Mesenchymal stem cell (in vitro differentiated cells and primary cell): Measurements from ENCODE around the gene PGR.

Source experiments
- DNase-seq: peaks from one replicate; pipeline ENCODE4 v3.0.0-alpha.2; 2013
- H2AFZ ChIP-seq: one replicate; pipeline ENCODE4 v1.6.1; 2013; ENCODE audit warnings: low read depth, mild to moderate bottlenecking, control low read depth, inconsistent platforms, low read length, moderate library complexity
- H2AK5ac ChIP-seq: 2 replicates; pipeline ENCODE4 v1.6.1; 2013; ENCODE audit warnings: low read length, moderate library complexity, mild to moderate bottlenecking, inconsistent platforms; ENCODE audit not compliant: severe bottlenecking
- H2BK120ac ChIP-seq: one replicate; pipeline ENCODE4 v1.6.1; 2013; ENCODE audit warnings: low read depth, mild to moderate bottlenecking, inconsistent platforms, low read length, moderate library complexity
- H2BK12ac ChIP-seq, 2 experiments: one replicate each; pipeline ENCODE4 v1.6.1; 2013; ENCODE audit warnings: inconsistent platforms in 2 of 2, low read length in 2 of 2, mild to moderate bottlenecking in 2 of 2, moderate library complexity in 2 of 2, control low read depth in 1 of 2
- H2BK15ac ChIP-seq: one replicate; pipeline ENCODE4 v1.6.1; 2013; ENCODE audit warnings: mild to moderate bottlenecking, low read depth, inconsistent platforms; ENCODE audit not compliant: poor library complexity, severe bottlenecking
- H2BK5ac ChIP-seq: 2 replicates; pipeline ENCODE4 v1.6.1; 2013; ENCODE audit warnings: low read depth, mild to moderate bottlenecking, low read length, control low read depth, inconsistent platforms; ENCODE audit not compliant: poor library complexity, severe bottlenecking
- H3K14ac ChIP-seq, 2 experiments: one replicate each; pipeline ENCODE4 v1.6.1; 2013; ENCODE audit warnings: inconsistent platforms in 2 of 2, low read length in 2 of 2, control low read depth in 1 of 2, mild to moderate bottlenecking in 1 of 2, moderate library complexity in 1 of 2
- H3K18ac ChIP-seq, 2 experiments: one replicate each; pipeline ENCODE4 v1.6.1; 2013; ENCODE audit warnings: inconsistent platforms in 2 of 2, low read length in 2 of 2, control low read depth in 1 of 2, low read depth in 1 of 2, mild to moderate bottlenecking in 1 of 2
- H3K23ac ChIP-seq, 2 experiments: one replicate each; pipeline ENCODE4 v1.6.1; 2013; ENCODE audit warnings: inconsistent platforms in 2 of 2, low read length in 2 of 2, mild to moderate bottlenecking in 2 of 2, moderate library complexity in 2 of 2, control low read depth in 1 of 2
- H3K27ac ChIP-seq: 2 replicates; pipeline ENCODE4 v1.5.1; 2013; ENCODE audit warnings: mild to moderate bottlenecking, moderate library complexity, low read length, control low read depth, inconsistent platforms; ENCODE audit not compliant: poor library complexity, severe bottlenecking
- H3K27me3 ChIP-seq, 2 experiments: 2 replicates each; pipeline versions ENCODE4 v1.6.1 to v1.7.0; 2013; ENCODE audit warnings: low read length in 2 of 2, mild to moderate bottlenecking in 2 of 2, moderate library complexity in 2 of 2, control low read depth in 1 of 2, inconsistent platforms in 1 of 2; ENCODE audit not compliant: control insufficient read depth in 1 of 2, insufficient read depth in 1 of 2
- H3K36me3 ChIP-seq, 2 experiments: 2 replicates each; pipeline versions ENCODE4 v1.6.1 to v1.7.0; 2013; ENCODE audit warnings: low read length in 2 of 2, control low read depth in 1 of 2, inconsistent platforms in 1 of 2, low read depth in 1 of 2, mild to moderate bottlenecking in 1 of 2; ENCODE audit not compliant: insufficient read depth in 2 of 2, control insufficient read depth in 1 of 2
- H3K4ac ChIP-seq, 2 experiments: one replicate each; pipeline ENCODE4 v1.6.1; 2013; ENCODE audit warnings: inconsistent platforms in 2 of 2, low read length in 2 of 2, mild to moderate bottlenecking in 2 of 2, moderate library complexity in 2 of 2, control low read depth in 1 of 2, low read depth in 1 of 2
- H3K4me1 ChIP-seq: 2 replicates; pipeline ENCODE4 v1.6.1; 2013; ENCODE audit warnings: low read depth, low read length, control low read depth; ENCODE audit not compliant: control insufficient read depth, insufficient read depth
- H3K4me2 ChIP-seq: 2 replicates; pipeline ENCODE4 v1.6.1; 2013; ENCODE audit warnings: low read length, mild to moderate bottlenecking, inconsistent platforms; ENCODE audit not compliant: poor library complexity, severe bottlenecking
- H3K4me3 ChIP-seq, 2 experiments: 2 replicates each; pipeline versions ENCODE4 v1.5.1 to v1.7.0; 2013; ENCODE audit warnings: low read length in 2 of 2, mild to moderate bottlenecking in 2 of 2, control low read depth in 1 of 2, low read depth in 1 of 2; ENCODE audit not compliant: insufficient read depth in 1 of 2
- H3K79me1 ChIP-seq: replicated peaks from 2 replicates; pipeline ENCODE4 v1.6.1; 2013; ENCODE audit warnings: mild to moderate bottlenecking, control low read depth, low read length, inconsistent platforms; ENCODE audit not compliant: poor library complexity, severe bottlenecking
- H3K9ac ChIP-seq: 2 replicates; pipeline ENCODE4 v1.7.0; 2013; ENCODE audit warnings: mild to moderate bottlenecking, low read length, moderate library complexity
- H3K9me3 ChIP-seq: 2 replicates; pipeline ENCODE4 v1.7.0; 2013; ENCODE audit warnings: mild to moderate bottlenecking, low read length; ENCODE audit not compliant: control insufficient read depth
- H4K8ac ChIP-seq: one replicate; pipeline ENCODE4 v1.6.1; 2013; ENCODE audit warnings: inconsistent platforms, mild to moderate bottlenecking, low read length, moderate library complexity
- H4K91ac ChIP-seq: one replicate; pipeline ENCODE4 v1.6.1; 2013; ENCODE audit warnings: mild to moderate bottlenecking, low read length, inconsistent platforms
- WGBS: methylation state at CpG from one replicate; pipeline ENCODE4 v1.1.7; 2013; ENCODE audit warnings: mixed read lengths; 5-methylcytosine and 5-hydroxymethylcytosine counted together

Gene PGR

DNA sequence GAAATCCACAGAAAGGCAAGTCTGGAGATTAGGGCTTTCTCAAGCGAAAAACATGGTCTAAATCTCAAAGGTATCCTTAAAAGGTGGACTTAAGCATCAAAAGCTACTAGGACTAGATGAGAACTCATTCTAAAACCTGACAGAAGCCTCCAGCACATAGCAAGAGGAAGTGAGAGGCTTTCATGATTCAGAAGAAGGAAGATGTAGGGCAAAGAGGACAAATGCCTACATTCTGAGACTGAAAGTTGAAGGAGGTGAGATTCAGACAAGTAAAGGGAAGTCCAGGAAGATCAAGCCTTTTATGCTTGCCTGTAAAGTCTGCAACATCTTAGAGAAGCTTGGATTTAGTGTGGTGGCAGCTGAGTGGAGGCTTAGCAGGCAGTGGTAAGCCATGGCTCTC is 98.9 kb downstream of the PGR start:
- Histone ChIP-seq H3K14ac (no peak overlapping the region), H3K27ac (peak overlapping the region; percentile 37), H3K4me3 (no peak overlapping the region), H3K9ac (no peak overlapping the region), H3K36me3 (no peaks in the 10 kb centered on the region), H3K4me1 (peaks cover 3% of the 10 kb centered on the region), H3K27me3 (no peaks in the 10 kb centered on the region), H3K23ac (no peak overlapping the region), H2BK120ac (no peak overlapping the region), H2AFZ (no peak overlapping the region), H4K8ac (no peak overlapping the region), H3K18ac (no peak overlapping the region), H3K4me2 (no peak overlapping the region), H2AK5ac (no peak overlapping the region), H3K9me3 (no peaks in the 10 kb centered on the region), H2BK15ac (no peak overlapping the region), H2BK12ac (no peak overlapping the region), H3K79me1 (no peaks in the 10 kb centered on the region), H4K91ac (no peak overlapping the region), H3K4ac (no peak overlapping the region), H2BK5ac (no peak overlapping the region)
- WGBS = 100% methylated on average over 1 of the region's 1 CpG
- no peak for DNase-seq

- Histone ChIP-seq H3K9ac (no peak overlapping the region), H3K36me3 (no peaks in the 10 kb centered on the region), H3K79me1 (no peaks in the 10 kb centered on the region), H4K8ac (no peak overlapping the region), H2BK120ac (no peak overlapping the region), H3K23ac (no peak overlapping the region), H3K4me1 (peaks cover 3% of the 10 kb centered on the region), H3K9me3 (no peaks in the 10 kb centered on the region), H3K4me3 (no peak overlapping the region), H2BK12ac (no peak overlapping the region), H4K91ac (no peak overlapping the region), H2BK15ac (no peak overlapping the region), H3K4me2 (peak overlapping the region; percentile 49), H2AK5ac (no peak overlapping the region), H3K18ac (no peak overlapping the region), H3K27ac (peak overlapping the region; percentile 67), H3K27me3 (no peaks in the 10 kb centered on the region), H3K14ac (no peak overlapping the region), H2BK5ac (no peak overlapping the region), H3K4ac (no peak overlapping the region), H2AFZ (no peak overlapping the region)
- no CpG with 5 or more reads among the region's 3 CpGs for WGBS
- DNase-seq = no peak
Observed at GRCh38 chr11:101030015-101030414, 99.6 kb downstream of the PGR start.

GRCh38 chr11:101028644-101029043 is 101.0 kb downstream of the PGR start:
- Histone ChIP-seq H2BK5ac (no peak overlapping the region), H3K4me1 (peaks cover 2% of the 10 kb centered on the region), H4K91ac (no peak overlapping the region), H2AK5ac (no peak overlapping the region), H2AFZ (no peak overlapping the region), H4K8ac (no peak overlapping the region), H3K27ac (no peak overlapping the region), H3K36me3 (no peaks in the 10 kb centered on the region), H3K27me3 (no peaks in the 10 kb centered on the region), H3K9ac (no peak overlapping the region), H3K14ac (no peak overlapping the region), H3K4me3 (no peak overlapping the region), H3K4me2 (no peak overlapping the region), H2BK15ac (no peak overlapping the region), H2BK120ac (no peak overlapping the region), H3K4ac (no peak overlapping the region), H3K18ac (no peak overlapping the region), H3K9me3 (no peaks in the 10 kb centered on the region), H3K79me1 (no peaks in the 10 kb centered on the region), H3K23ac (no peak overlapping the region), H2BK12ac (no peak overlapping the region)
- WGBS = 75% methylated on average over 1 of the region's 1 CpG
- DNase-seq = no peak

DNA sequence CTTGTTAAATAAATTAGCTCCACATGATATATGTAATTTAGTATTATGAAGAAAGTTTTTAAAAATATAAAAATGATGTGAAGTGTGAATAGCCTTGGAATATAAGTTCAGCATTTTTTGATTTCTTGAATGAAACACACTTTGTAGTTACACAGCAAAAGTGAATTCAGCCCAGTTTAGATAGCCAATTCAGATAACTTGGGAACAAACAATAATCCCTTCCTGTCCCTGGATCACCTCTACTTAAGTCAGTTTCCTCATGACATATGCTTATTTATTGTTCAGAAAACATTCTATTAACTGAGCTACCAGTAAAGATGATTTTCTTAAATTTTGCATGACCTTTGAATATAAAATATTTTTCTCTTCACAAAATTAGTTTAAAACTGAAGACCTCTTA is 107.4 kb downstream of the PGR start:
- no peak overlapping the region for H3K27ac ChIP-seq
- H3K4me1 ChIP-seq = no peaks in the 10 kb centered on the region
- H2BK5ac ChIP-seq = no peak overlapping the region

More for the DNA sequence above, 107.4 kb downstream of the PGR start:
- H3K36me3 ChIP-seq = no peaks in the 10 kb centered on the region
- H4K8ac ChIP-seq = no peak overlapping the region
- H3K9ac ChIP-seq = no peak overlapping the region
- no peak overlapping the region for H2BK15ac ChIP-seq
- no peak overlapping the region for H3K23ac ChIP-seq
- H2AK5ac ChIP-seq = no peak overlapping the region
- no peak overlapping the region for H2BK12ac ChIP-seq
- H3K27me3 ChIP-seq = peaks cover 0 to 7% of the 10 kb centered on the region in 2 experiments
- no peaks in the 10 kb centered on the region for H3K79me1 ChIP-seq
- H3K4me3 ChIP-seq = no peak overlapping the region
- DNase-seq = no peak
- H3K4ac ChIP-seq = no peak overlapping the region
- no peaks in the 10 kb centered on the region for H3K9me3 ChIP-seq
- no peak overlapping the region for H3K14ac ChIP-seq
- no peak overlapping the region for H4K91ac ChIP-seq
- H3K4me2 ChIP-seq = no peak overlapping the region
- H3K18ac ChIP-seq = no peak overlapping the region
- H2AFZ ChIP-seq = no peak overlapping the region
- H2BK120ac ChIP-seq = no peak overlapping the region
